RWPE2 (cell line): ENCODE measurements around the gene NFIX.

ENCODE experiments used
- ATAC-seq: fragments of 200-7000 bp; cut with Tn5 transposase; 3 replicates; pipeline ENCODE4 v1.9.1; 2021; ENCODE audit warnings: low read depth
- DNase-seq: peaks from one replicate; pipeline ENCODE4 v3.0.0-alpha.2; 2020; ENCODE audit warnings: low spot score
- H3K27ac ChIP-seq: fragments of 450-650 bp; 2 replicates; pipeline ENCODE4 v1.5.1; 2017; ENCODE audit warnings: mild to moderate bottlenecking; ENCODE audit not compliant: poor library complexity, severe bottlenecking
- H3K27me3 ChIP-seq: fragments of 250-450 bp; sonication (Bioruptor Pico); 2 replicates; pipeline ENCODE4 v1.5.1; 2021; ENCODE audit warnings: mild to moderate bottlenecking, moderate library complexity; ENCODE audit not compliant: insufficient read depth, poor library complexity, severe bottlenecking
- H3K36me3 ChIP-seq: fragments of 250-450 bp; sonication (Bioruptor Pico); 2 replicates; pipeline ENCODE4 v1.5.1; 2020; ENCODE audit warnings: low read depth, mild to moderate bottlenecking, moderate library complexity
- H3K4me1 ChIP-seq: fragments of 250-450 bp; sonication (Bioruptor Pico); 2 replicates; pipeline ENCODE4 v1.5.1; 2021; ENCODE audit warnings: mild to moderate bottlenecking, moderate library complexity; ENCODE audit not compliant: insufficient read depth, poor library complexity, severe bottlenecking
- H3K4me3 ChIP-seq: fragments of 250-450 bp; sonication (Bioruptor Pico); 2 replicates; pipeline ENCODE4 v1.5.1; 2021; ENCODE audit warnings: mild to moderate bottlenecking, moderate library complexity; ENCODE audit not compliant: severe bottlenecking
- H3K9me3 ChIP-seq: fragments of 250-450 bp; sonication (Bioruptor Pico); 2 replicates; pipeline ENCODE4 v1.5.1; 2021; ENCODE audit warnings: mild to moderate bottlenecking, moderate library complexity; ENCODE audit not compliant: severe bottlenecking
- TF ChIP-seq, protein P1 (sequence below): fragments of 450-650 bp; IDR thresholded peaks from one replicate; pipeline ENCODE4 v1.5.1; 2017; ENCODE audit warnings: mild to moderate bottlenecking, moderate library complexity; ENCODE audit not compliant: poor library complexity, severe bottlenecking

Gene NFIX

DNA sequence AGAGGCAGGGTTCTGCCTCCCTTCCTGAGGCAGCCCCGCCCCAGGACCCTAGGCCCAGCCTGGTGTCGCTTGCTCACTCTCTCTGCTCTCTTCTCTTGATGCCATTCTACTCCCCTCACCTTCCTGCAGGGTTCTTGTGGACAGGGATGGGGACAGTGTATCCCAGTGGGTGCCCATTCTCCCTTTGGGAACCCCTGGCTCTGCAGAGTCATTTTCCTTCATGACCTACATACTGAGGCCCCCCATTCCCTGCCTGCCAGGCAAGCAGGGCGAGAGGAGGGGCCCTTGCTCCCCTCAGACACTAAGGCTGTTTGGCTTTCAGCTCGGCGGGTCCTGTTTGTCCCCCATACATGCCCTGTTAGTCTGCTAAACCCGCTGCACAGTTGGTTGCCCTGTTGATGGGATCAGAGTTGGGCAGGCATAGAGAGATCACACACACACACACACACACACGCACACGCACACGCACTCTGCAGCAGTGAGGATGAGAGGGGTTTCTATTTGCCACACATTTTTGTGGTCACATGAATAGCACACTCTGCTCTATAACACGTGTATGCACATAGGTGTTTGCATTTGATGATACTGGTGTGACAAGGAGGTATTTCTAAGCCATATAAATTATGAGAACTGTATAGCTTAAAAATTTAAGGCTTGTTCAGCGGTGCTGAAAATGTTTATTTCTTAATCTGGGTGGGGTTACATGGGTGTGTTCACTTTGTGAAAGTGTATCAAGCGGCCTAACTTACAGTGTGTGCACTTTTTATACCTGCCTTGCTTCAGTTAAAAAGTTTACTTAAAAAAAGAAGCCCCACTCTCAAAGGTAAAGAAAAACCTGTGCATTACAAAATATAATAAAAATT is 20.3 kb downstream of the NFIX start:
- Histone ChIP-seq H3K27ac (peak overlapping the region; percentile 84), H3K4me1 (peaks cover 44% of the 10 kb centered on the region), H3K9me3 (no peaks in the 10 kb centered on the region), H3K4me3 (no peak overlapping the region), H3K27me3 (no peaks in the 10 kb centered on the region), H3K36me3 (no peaks in the 10 kb centered on the region)
- ATAC-seq (peak; percentile 21), DNase-seq (no peak)
- TF ChIP-seq, protein P1, sequence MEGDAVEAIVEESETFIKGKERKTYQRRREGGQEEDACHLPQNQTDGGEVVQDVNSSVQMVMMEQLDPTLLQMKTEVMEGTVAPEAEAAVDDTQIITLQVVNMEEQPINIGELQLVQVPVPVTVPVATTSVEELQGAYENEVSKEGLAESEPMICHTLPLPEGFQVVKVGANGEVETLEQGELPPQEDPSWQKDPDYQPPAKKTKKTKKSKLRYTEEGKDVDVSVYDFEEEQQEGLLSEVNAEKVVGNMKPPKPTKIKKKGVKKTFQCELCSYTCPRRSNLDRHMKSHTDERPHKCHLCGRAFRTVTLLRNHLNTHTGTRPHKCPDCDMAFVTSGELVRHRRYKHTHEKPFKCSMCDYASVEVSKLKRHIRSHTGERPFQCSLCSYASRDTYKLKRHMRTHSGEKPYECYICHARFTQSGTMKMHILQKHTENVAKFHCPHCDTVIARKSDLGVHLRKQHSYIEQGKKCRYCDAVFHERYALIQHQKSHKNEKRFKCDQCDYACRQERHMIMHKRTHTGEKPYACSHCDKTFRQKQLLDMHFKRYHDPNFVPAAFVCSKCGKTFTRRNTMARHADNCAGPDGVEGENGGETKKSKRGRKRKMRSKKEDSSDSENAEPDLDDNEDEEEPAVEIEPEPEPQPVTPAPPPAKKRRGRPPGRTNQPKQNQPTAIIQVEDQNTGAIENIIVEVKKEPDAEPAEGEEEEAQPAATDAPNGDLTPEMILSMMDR = no peak

- Histone ChIP-seq H3K9me3 (no peaks in the 10 kb centered on the region), H3K36me3 (no peaks in the 10 kb centered on the region), H3K27ac (peak overlapping the region; percentile 84), H3K27me3 (no peaks in the 10 kb centered on the region), H3K4me3 (no peak overlapping the region), H3K4me1 (peaks cover 44% of the 10 kb centered on the region)
- ATAC-seq (no peak), DNase-seq (no peak)
- TF ChIP-seq, protein P1 = no peak
Observed at GRCh38 chr19:13016245-13016627, 21.0 kb downstream of the NFIX start.

DNA sequence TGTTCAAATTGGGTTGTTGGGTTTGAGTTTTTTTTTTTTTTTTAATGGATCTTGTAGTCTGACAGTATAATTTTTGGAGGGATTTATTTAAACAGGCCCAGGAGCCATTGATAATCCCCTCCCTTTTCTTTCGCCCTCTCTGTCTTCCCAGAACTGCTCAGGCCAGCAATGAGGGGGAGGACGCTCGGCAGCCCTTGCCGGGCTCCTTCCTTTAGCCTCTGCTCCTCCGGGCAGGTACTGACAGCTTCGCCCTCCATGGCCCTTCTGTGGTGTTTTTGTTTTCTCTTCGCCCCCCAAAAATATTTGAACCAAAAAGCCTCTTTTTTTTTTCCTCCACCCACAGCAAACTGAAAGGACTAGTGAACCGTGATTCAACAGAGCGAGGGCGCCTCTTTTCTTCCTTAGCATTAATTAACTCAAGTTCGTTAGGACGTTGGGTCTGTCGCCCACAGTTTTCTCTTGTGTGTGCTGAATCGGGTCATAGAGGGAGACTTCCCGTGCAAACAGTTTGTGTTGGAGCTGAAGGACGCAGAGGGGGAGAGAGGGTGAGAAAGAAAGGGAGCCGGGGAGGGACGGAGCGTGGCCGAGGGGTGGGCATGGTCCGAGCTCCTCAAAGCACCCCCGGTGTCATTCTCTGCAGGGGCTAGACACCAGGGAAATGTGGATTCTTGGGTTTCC is 21.5 kb downstream of the NFIX start:
- H3K27me3 ChIP-seq = no peaks in the 10 kb centered on the region
- peak overlapping the region; percentile 3 for H3K4me3 ChIP-seq

DNA sequence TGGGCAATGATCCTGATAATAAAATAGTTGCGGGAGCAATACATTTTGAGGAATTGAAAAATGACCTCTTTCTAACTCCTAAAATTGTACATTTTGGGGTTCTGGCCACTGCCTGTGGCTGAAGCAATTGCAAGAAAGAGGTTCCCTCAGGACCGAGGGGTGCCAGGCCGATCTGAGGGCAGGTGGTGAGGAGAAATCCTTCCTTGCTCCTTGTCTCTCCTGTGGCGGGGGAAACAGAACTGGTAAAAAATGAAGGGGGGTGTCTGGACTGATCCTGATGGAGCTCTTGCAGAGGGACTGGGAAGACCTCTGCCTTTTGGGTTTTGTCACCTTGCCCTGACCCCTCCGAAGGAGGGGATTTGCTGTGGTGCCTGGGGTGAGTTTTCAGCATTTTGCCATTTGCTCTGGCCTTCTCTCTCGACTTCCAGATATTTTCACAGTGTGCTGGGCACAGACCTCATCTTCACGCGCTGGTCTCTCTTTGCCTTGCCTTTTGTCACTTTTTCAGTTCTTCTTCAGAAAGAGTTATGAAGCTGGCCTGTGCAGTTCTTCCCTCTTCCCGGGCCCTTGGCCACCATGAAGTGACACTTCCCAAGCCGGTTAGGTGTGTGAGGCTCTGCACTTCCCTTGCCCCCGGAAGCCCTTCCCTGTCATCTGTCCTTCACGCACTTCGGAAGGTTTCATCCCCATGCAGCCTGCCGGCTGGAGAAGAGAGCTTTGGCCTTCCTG is 22.2 kb downstream of the NFIX start:
- no peak overlapping the region for H3K4me3 ChIP-seq
- H3K4me1 ChIP-seq = peaks cover 51% of the 10 kb centered on the region
- H3K36me3 ChIP-seq = no peaks in the 10 kb centered on the region
- H3K9me3 ChIP-seq = no peaks in the 10 kb centered on the region
- DNase-seq (no peak), ATAC-seq (no peak)
- H3K27ac ChIP-seq = peak overlapping the region; percentile 84
- H3K27me3 ChIP-seq = no peaks in the 10 kb centered on the region
- TF ChIP-seq, protein P1 = no peak

More for the DNA sequence above, 21.5 kb downstream of the NFIX start:
- peaks cover 46% of the 10 kb centered on the region for H3K4me1 ChIP-seq
- H3K36me3 ChIP-seq = no peaks in the 10 kb centered on the region
- TF ChIP-seq, protein P1 = no peak
- ATAC-seq (no peak), DNase-seq (no peak)
- H3K9me3 ChIP-seq = no peaks in the 10 kb centered on the region
- peak overlapping the region; percentile 84 for H3K27ac ChIP-seq
